HG03066 (cell line): ENCODE measurements around the gene LTBP4.

Experiments
- ATAC-seq: cut with Tn5 transposase; IDR thresholded peaks from one replicate; pipeline ENCODE4 v1.9.1; 2021; ENCODE audit warnings: low read depth; ENCODE audit not compliant: unreplicated experiment

LTBP4 gene

DNA sequence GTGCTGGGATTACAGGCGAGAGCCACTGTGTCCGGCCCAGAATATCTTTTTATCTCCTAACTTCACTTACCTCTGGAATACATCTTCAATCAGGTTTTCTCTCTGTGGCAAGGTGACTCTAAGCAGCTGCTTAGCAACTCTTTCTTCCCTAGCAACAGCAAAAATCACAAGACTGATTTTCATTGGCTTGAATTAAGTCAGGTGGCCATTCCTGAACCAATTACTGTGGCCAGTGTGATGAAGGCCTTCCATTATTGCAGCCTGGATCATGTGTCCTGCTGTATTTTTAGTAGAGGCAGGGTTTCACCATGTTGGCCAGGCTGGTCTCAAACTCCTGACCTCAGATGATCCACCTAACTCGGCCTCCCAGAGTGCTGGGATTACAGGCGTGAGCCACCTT lies 9.0 kb upstream of the LTBP4 start:
- ATAC-seq, result no peak

DNA sequence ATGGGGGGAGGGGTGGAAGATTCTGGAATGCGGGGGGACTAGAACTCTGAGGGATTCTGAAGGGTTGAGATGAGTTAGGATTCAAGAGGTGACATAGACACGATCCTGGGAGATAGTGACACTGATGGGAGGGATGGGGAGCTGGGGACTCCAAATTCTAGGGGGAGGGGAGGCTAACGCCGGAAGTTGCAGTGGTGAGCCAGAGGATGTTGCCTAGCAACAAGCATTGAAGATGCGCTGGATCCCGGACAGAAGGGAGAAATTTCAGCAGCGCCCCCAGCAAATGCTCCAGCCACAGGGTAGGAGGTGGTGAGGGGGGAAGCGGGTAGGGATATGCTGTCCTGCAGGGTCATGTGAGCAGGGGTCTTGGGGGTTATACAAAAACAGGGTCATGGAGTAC lies 6.9 kb upstream of the LTBP4 start:
- no peak for ATAC-seq

DNA sequence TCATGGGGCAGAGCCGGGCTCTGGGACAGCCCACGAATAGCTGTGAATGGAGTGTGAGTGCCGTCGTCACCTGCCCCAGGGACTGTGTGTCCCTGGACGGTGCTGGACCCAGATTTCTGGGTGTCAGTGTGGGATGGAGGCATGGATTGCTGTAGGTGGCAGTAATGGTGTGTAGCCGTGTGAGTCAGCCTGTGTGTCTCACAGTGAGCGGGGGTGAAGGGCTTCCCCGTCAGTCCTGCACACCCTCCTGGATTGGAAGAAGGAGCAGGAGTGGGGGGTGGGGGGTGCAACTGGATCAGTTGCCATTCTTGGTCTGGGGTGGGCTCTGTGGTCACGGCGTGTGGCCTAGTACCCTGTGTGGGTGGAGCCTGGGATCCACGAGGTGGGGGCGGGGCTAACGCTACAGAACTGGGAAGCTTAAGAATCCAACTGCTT lies 6.5 kb upstream of the LTBP4 start:
- ATAC-seq, result no peak

DNA sequence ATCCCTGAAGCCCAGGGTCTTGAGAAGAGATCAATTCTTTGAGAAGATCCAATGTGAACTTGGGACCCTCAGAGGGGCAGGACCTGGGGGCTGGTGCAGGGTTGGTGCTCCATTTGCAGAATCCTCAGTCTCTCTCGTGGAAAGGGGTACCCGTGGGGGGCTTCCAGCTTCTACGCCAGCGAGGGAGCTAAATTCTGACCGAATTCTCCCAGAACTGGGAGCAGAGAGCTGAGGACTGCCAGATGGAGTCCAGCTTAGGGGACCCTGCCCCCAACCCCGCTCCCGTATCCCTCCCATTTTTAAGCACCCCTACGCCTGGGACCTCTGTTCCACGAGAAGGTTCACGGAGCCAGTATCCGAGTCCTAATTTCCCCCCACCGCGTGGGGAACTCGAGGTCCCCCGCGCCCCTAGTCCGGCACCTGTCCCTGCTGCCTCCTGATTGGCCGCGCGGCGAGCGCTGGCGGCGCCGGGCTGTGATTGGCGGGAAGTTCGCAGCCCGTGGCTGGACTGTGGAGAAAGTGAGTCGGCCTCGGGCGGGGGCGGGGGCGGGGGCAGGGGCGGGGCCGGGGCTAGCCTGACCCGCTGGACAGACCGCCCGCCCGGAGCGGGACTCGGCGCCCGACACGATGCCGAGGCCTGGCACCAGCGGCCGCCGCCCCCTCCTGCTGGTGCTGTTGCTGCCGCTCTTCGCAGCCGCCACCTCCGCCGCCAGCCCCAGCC lies 4.4 kb upstream of the LTBP4 start:
- ATAC-seq, result no peak

DNA sequence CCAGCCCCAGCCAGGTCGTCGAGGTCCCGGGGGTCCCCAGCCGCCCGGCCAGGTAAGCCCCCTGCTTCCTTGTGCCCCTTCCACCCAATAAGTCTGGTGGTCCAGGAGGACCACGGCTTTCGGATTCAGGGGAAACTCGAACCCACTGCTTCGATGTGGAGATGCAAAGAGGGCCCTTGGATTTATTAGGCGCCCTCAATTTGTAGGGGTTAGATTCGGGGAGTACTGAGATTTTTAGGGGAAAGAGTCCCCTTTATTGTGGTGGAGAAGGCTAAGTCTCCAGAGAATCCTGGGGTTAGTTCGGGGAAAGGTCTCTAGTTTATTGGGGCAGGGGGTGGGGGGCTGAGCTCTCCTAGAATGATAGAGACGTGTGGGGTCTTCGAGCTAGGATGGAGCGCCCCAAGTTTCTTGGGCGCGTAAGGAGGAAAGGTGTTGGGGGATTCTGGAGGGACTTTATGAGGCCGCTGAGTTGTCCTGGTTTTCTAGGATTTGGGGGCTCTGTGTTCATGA lies 3.8 kb upstream of the LTBP4 start:
- ATAC-seq, result no peak

DNA sequence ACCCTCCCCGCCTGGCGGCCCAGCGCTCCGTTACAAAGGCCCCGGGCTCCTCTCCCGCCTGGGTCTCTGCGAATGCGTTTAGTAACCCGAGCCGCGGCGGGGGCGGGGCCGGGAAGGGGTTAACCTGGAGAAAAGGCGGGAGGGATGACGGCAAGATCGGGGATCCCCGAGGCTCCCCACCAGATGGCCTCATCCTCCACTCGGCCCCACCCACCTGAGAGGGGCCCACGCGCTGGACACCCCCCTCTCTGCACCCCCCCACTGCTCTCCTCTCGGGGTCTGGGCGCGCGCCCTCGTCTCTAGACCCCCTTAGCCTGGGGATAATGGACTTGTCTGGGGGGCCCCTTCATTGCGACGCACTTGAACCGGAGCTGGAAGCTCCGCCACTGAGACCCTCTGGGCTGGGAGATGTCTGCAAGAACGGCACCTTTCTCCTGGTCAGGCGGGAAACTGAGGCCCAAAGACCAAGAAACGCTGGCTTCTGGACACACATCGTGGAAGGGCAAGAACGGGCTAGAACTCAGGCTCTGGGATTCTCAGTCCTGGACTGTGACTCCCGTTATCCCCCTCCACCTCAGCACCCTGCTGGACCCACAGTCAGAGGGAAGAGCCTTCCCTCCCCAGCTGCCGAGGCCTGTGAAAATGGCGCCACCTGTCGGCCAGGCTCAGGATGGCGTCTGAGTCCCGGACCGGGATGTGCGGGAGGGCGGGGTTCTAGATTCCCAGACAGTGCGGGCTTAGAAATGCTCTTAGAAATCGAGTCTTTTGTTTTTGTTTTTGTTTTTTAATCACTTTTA lies 2.9 kb upstream of the LTBP4 start:
- no peak for ATAC-seq

DNA sequence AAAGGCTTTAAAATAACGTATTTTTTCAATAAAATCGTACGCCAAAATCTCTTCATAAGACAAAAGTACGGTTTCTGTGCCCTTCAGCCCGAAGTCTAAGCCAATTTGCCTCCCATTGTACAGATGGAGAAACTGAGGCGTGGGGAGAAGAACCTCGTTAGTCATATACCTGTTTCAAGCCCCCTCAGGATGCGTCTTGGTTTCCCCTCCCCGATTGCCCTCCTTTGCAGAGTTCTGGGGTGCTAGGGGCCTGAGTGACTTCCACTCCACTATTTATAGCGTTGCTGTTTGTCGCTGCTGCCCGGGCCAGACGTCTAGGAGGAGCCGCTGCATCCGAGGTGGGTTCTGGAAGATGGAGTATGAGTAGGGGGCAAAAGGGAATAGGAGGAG lies 2.3 kb upstream of the LTBP4 start:
- ATAC-seq, result no peak

DNA sequence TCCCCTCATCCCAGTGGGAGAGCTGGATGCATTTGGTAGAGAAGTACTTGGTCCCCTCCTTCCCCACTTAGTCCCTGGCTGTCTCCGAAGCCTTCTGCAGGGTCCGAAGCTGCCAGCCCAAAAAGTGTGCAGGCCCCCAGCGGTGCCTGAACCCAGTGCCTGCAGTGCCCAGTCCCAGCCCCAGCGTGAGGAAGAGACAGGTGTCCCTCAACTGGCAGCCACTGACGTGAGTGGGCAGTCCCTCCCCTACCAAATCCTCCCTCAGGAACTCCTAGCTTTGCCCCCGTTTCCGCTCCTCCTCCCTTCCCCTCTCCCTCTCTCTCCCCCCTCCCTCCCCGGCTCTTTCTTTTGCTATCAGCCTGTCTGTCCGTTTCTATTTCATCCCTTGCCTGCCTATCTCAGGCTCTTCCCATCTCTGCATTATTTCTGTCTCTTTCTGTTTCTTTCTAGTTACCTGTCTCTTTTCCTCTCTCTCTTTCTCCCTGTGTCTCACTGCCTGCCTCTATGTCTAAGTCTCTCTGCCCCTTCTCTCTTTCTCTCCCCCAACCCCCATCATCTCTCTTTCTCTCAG lies 1.8 kb upstream of the LTBP4 start:
- no peak for ATAC-seq

DNA sequence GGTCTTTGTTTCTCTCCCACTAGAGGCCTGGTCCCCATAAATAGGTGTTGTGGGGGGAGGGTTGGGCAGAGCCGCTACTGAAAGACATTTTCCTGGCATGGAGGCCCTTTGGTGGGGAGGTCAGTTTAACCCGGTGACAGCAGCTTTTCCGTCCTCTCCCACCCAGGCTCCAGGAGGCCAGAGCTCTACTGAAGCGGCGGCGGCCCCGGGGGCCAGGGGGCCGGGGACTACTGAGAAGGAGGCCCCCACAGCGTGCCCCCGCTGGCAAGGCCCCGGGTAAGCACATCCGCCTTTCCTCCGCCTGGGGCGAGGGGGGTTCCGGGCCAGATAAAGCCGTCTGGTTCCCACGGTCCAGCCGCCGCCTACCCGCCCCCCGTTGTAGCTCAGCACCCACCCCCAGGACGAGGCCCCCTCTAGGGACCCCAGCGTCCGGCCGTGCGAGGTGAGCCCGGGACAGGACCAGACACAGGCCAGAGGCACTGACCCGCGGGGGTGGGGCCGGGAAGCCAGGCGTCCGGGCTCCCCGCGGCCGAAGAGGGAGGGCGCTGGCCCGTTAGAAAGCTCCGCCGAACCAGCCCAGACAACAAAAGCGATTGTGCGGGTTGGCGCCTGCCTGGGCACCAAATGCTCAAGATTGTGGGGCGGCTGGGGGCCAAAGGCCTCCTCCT lies 1.1 kb upstream of the LTBP4 start:
- no peak for ATAC-seq

DNA sequence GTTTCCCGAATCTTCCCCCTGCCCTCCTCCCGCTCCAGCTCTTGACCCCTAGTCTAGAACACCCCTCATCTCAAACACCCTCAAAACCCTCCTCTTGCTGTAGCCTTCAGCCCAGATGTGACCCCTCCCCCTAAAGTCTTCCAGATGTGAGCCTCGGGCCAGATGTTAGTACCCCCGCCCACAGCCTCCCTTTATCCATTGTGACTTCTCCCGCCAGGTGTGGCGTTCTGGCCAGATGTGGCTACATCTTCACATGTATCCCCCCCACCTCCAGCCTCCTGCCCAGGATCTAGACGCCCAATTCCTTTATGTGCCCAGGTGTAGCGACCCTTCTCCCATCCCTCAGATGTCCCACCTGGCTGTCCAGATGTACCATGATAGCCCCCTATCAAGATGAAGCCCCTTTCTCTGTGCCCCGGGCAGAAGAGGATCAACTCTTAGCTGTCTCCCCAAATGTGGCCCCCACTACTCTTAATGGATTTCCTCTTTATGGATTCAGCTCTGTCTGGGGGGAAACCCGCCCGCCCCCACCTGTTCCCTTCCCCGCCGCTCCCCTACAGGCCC lies 517 bp upstream of the LTBP4 start:
- no peak for ATAC-seq

DNA sequence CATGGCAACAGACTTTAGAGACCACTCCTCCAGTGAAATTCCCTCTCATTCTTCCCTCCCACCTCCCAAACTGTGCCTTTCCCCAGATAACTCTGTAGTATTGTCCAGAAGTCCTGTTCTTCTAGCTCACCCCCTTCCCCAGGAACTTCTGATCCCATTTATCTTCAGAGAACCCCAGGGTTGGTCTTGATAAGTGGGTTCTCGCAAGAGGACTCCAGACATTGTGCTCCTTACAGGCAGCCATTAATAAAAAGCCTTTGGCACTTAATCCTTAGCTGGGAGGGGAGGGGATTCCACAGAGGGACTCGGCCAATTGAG lies 1.9 kb downstream of the LTBP4 start:
- ATAC-seq, result no peak

DNA sequence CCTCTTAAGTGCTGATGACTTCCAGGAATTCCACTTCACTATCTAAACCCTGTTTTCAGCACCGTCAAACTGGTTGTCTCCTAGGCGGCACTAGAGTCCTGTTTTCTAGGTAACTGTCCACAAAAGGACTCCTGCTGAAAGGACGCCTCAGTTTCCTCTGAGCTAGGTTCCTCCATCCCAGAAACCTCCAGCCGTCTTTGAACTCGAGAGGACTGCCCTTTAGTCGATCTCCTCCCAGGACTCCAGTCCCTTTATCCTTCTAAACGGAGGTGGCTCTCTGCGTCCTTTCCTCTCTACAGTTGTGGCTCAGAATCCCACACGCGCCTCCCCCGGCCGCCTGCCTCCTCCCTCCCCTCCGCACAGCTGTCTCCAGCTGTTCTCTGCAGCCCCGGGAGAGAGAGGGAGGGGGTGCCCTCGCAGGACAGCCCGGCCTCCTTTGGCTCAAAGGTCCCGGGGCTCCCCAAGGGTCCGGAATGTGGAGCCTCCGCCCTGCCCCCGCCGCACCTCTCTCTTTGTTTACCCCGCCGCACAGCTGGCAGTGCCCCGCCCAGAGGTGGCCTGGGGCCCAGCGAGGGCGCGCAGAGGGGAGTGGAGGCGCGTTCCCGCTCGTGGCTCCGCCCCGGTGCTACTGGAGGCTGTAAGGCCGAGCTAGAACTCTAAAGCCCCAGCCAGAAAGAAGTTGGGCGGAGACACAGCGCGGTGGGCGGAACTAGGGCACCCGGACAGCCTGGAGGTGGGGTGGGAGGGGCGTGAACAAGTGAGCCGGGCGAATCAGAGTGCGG lies 2.4 kb downstream of the LTBP4 start:
- peak; percentile 69 for ATAC-seq

DNA sequence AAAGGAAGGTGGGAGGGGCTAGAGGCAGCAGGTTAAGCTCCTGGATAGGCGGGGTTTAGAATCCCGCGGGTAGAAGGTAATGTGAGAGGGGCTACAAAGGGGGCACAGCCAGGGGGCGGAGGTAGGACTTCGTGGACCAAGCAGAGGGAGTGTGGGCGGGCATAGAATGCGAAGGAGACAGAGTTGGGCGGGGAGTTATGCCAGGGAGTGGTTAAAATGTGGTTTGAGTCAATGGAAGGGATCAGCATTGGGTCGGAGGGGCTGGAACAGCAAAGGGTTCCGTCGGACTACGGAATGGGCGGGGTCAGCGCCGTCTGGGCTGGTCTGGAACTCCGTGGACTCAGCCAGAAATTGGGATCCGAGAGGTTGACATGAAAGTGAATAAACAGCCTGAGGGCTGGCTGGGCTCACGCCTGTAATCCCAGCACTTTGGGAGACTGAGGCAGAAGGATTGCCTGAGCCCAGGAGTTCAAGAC lies 3.0 kb downstream of the LTBP4 start:
- ATAC-seq, result no peak

DNA sequence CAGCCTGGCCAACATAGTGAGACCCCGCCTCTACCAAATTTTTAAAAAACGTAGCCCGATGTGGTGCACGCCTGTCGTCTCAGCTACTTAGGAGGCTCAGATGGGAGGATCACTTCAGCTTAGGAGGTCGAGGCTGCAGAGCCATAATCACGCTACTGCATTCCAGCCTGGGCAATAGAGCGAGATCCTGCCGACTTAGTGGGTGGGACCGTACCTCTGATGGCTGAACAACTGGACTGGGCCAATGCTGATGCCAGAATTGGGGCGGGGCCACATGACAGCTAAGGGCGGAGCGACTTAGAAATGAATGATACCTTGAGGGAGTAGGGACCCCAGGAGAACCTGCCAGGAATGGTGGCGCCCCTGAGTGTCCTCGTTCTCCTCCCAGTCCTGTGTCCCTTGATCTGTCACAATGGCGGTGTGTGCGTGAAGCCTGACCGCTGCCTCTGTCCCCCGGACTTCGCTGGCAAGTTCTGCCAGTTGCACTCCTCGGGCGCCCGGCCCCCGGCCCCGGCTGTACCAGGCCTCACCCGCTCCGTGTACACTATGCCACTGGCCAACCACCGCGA lies 3.6 kb downstream of the LTBP4 start:
- no peak for ATAC-seq

DNA sequence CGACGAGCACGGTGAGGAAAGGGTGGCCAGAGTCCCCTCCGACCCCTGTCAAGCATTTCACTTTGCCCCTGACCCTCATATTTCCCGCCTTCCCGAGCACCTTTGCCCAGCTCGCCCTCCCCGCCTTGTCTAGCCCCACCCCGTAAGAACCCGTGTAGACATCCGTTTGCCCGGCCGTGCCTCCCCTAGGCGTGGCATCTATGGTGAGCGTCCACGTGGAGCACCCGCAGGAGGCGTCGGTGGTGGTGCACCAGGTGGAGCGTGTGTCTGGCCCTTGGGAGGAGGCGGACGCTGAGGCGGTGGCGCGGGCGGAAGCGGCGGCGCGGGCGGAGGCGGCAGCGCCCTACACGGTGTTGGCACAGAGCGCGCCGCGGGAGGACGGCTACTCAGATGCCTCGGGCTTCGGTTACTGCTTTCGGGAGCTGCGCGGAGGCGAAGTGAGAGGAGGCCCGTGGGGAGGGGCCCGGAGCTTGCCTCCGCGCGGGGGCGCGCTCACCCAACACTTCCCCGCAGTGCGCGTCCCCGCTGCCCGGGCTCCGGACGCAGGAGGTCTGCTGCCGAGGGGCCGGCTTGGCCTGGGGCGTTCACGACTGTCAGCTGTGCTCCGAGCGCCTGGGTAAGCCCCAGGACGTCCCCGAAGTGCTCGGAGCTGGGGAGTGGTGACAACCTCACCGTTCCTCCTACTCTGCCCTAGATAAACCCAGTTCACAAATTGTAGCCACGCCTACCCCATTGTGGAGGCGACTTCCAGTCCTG lies 4.2 kb downstream of the LTBP4 start:
- no peak for ATAC-seq

DNA sequence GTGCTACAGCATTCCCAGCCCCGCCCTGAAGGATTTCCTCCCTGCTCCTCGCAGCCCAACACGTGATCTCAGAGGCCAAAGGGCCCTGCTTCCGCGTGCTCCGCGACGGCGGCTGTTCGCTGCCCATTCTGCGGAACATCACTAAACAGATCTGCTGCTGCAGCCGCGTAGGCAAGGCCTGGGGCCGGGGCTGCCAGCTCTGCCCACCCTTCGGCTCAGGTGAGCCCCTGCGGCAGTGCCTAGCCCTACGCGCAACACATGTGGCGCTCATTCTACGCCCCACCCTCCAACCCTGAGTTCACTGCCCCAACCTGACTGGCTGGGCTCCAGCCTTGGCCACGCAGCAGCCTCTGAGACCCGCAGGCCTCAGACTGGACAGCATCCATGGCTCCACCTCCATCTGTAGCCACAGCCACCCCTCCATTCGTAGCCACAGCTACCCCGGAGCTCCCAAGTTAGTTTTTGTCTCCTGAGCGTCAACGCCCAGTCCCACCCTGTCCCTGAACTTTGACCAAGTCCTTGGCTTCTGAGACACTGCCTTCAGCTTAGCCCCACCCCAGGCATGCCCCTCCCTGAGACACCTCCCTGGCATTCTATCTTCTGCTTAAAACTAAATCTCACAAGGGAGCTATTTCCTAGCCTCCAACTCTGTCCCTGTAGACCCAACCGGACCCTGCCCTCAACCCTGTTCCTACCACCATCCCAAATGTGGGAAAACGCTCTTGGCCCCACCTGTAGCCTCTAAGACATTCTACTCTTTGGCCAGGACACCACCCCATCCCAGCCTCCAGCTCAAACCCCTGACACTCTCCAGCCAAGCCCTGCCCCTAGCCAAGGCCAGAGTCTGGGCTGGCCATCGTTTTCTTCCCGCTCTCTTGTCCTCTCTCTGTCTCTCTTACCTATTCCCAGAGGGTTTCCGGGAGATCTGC lies 6.4 kb downstream of the LTBP4 start:
- no peak for ATAC-seq

DNA sequence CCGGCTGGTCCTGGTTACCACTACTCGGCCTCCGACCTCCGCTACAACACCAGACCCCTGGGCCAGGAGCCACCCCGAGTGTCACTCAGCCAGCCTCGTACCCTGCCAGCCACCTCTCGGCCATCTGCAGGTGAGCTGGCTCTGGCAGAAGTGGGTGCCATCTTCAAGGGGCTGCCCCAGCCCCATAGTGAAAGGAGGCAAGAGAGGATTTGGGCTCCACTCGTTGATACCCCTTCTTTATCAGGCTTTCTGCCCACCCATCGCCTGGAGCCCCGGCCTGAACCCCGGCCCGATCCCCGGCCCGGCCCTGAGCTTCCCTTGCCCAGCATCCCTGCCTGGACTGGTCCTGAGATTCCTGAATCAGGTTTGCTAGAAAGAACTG lies 7.1 kb downstream of the LTBP4 start:
- no peak for ATAC-seq

DNA sequence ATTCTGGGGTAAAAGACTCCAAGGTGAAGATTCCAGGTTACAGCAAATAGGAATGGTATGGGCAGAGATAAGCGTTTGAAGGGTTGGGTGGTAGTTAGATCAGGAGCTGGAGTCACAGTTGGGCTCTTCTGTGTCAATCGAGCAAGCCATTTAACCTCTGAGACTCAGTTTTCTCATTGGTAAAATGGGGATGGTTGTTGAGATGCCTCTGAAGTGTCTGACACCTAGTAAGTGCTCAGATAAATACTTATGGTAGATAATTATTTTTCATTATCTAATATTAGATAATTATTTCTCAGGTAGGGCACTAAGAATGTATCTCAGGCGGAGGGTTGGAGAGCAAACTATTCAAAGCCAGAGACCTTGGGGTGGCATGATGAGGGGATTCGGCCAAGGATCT lies 7.8 kb downstream of the LTBP4 start:
- no peak for ATAC-seq
